WTC11 (cell line): ENCODE measurements around the gene OOSP4A. TPM values are rescaled to one million over a fixed set of nuclear protein-coding genes. Genes with fewer than 3 reads are reported as not detected.

Experiments
- ATAC-seq: fragments of 200-7000 bp; cut with Tn5 transposase; 2 replicates; pipeline ENCODE4 v1.10.0; 2021; ENCODE audit warnings: mild to moderate bottlenecking, moderate library complexity
- CTCF ChIA-PET: fragments of 300-600 bp; sonication (Branson Sonifier 250); formaldehyde crosslinking; loops from one replicate; lab custom pipeline; 2021; ENCODE audit warnings: antibody characterized with exemption; lab: Charles Lee
- POLR2A ChIA-PET: fragments of 350-600 bp; sonication (Branson Sonifier 250); formaldehyde crosslinking; loops from one replicate; lab custom pipeline; 2021; ENCODE audit warnings: antibody characterized with exemption; lab: Charles Lee
- DNase-seq: peaks from one replicate; pipeline ENCODE4 v3.0.0; 2021; ENCODE audit warnings: low spot score
- H3K27ac Mint-ChIP-seq: 2 replicates; pipeline ENCODE4 v1.8.0; 2021; ENCODE audit warnings: mixed read lengths
- H3K27me3 Mint-ChIP-seq: 2 replicates; pipeline ENCODE4 v1.8.0; 2021; ENCODE audit warnings: low read depth, mild to moderate bottlenecking, moderate library complexity, mixed read lengths
- H3K36me3 Mint-ChIP-seq: 2 replicates; pipeline ENCODE4 v1.8.0; 2021; ENCODE audit warnings: mixed read lengths
- H3K4me1 Mint-ChIP-seq: 2 replicates; pipeline ENCODE4 v1.8.0; 2022; ENCODE audit warnings: mixed read lengths
- H3K4me3 Mint-ChIP-seq: 2 replicates; pipeline ENCODE4 v1.8.0; 2021; ENCODE audit warnings: mild to moderate bottlenecking, moderate library complexity, mixed read lengths
- H3K9me3 Mint-ChIP-seq: 2 replicates; pipeline ENCODE4 v1.8.0; 2021; ENCODE audit warnings: mixed read lengths
- AFF4 ChIP-seq: sonication (generic); formaldehyde crosslinking; IDR thresholded peaks from 2 replicates; pipeline ENCODE4 v1.8.1; 2023; ENCODE audit warnings: mild to moderate bottlenecking, missing genetic modification reagents, borderline replicate concordance
- E2F1 ChIP-seq: sonication (generic); formaldehyde crosslinking; IDR thresholded peaks from 2 replicates; pipeline ENCODE4 v1.8.0; 2022; ENCODE audit warnings: mild to moderate bottlenecking, missing genetic modification reagents
- E2F5 ChIP-seq: sonication (generic); formaldehyde crosslinking; IDR thresholded peaks from 2 replicates; pipeline ENCODE4 v1.8.1; 2022; ENCODE audit warnings: mild to moderate bottlenecking, moderate library complexity, missing genetic modification reagents
- ELF4 ChIP-seq: sonication (generic); formaldehyde crosslinking; IDR thresholded peaks from 2 replicates; pipeline ENCODE4 v1.8.1; 2022; ENCODE audit warnings: low read depth, mild to moderate bottlenecking, moderate library complexity, missing genetic modification reagents
- FOXK1 ChIP-seq: sonication (generic); formaldehyde crosslinking; IDR thresholded peaks from 2 replicates; pipeline ENCODE4 v1.8.0; 2022; ENCODE audit warnings: mild to moderate bottlenecking, moderate library complexity, missing genetic modification reagents
- FOXP4 ChIP-seq: sonication (generic); formaldehyde crosslinking; IDR thresholded peaks from 2 replicates; pipeline ENCODE4 v1.8.0; 2022; ENCODE audit warnings: mild to moderate bottlenecking, missing genetic modification reagents
- GABPB1 ChIP-seq: sonication (generic); formaldehyde crosslinking; IDR thresholded peaks from 2 replicates; pipeline ENCODE4 v1.8.1; 2023; ENCODE audit warnings: mild to moderate bottlenecking, missing genetic modification reagents
- HMGA2 ChIP-seq: fragments of 250-450 bp; sonication (Bioruptor Pico); IDR thresholded peaks from 2 replicates; pipeline ENCODE4 v1.4.0; 2021; ENCODE audit warnings: mild to moderate bottlenecking, moderate library complexity
- JAZF1 ChIP-seq: fragments of 250-450 bp; sonication (Bioruptor Pico); IDR thresholded peaks from 2 replicates; pipeline ENCODE4 v1.9.0; 2021; ENCODE audit warnings: moderate library complexity, mild to moderate bottlenecking, inconsistent platforms
- MLX ChIP-seq: sonication (generic); formaldehyde crosslinking; IDR thresholded peaks from 2 replicates; pipeline ENCODE4 v1.8.1; 2023; ENCODE audit warnings: mild to moderate bottlenecking, missing genetic modification reagents, moderate library complexity
- NR1H2 ChIP-seq: sonication (generic); formaldehyde crosslinking; IDR thresholded peaks from 2 replicates; pipeline ENCODE4 v1.9.0; 2021; ENCODE audit warnings: mild to moderate bottlenecking, moderate library complexity, missing genetic modification reagents
- OVOL2 ChIP-seq: fragments of 250-450 bp; sonication (Bioruptor Pico); IDR thresholded peaks from 2 replicates; pipeline ENCODE4 v1.9.0; 2021; ENCODE audit warnings: mild to moderate bottlenecking, borderline replicate concordance
- TCF7 ChIP-seq: sonication (generic); formaldehyde crosslinking; IDR thresholded peaks from 2 replicates; pipeline ENCODE4 v1.8.0; 2022; ENCODE audit warnings: mild to moderate bottlenecking, low read depth, missing genetic modification reagents, moderate library complexity
- TEAD1 ChIP-seq: sonication (generic); formaldehyde crosslinking; IDR thresholded peaks from 2 replicates; pipeline ENCODE4 v1.8.0; 2022; ENCODE audit warnings: mild to moderate bottlenecking, missing genetic modification reagents
- ZNF263 ChIP-seq: sonication (generic); formaldehyde crosslinking; IDR thresholded peaks from 2 replicates; pipeline ENCODE4 v1.8.1; 2022; ENCODE audit warnings: low read depth, mild to moderate bottlenecking, moderate library complexity, missing genetic modification reagents
- ZNF423 ChIP-seq: fragments of 250-450 bp; sonication (Bioruptor Pico); IDR thresholded peaks from 2 replicates; pipeline ENCODE4 v2.1.2; 2022; ENCODE audit warnings: mild to moderate bottlenecking, moderate library complexity
- ZNF512 ChIP-seq: sonication (generic); formaldehyde crosslinking; IDR thresholded peaks from 2 replicates; pipeline ENCODE4 v1.8.1; 2022; ENCODE audit warnings: missing genetic modification reagents, borderline replicate concordance
- ZSCAN18 ChIP-seq: fragments of 250-450 bp; sonication (Bioruptor Pico); IDR thresholded peaks from 2 replicates; pipeline ENCODE4 v2.1.2; 2022; ENCODE audit warnings: mild to moderate bottlenecking, moderate library complexity
- total RNA-seq: library from RNA; stranded (reverse); gene quantifications from 3 replicates; pipeline ENCODE4 v1.2.3, GENCODE V29; 2021

The OOSP4A gene
- total RNA-seq, 1 experiment from 2014 or later = not detected

- no peak for TF ChIP-seq FOXP4 (CRISPR knock-in tag)
- no peak for TF ChIP-seq TCF7 (CRISPR knock-in tag)
- no peak for TF ChIP-seq OVOL2 (CRISPR knock-in tag)
- TF ChIP-seq AFF4 = no peak
Measured at GRCh38 chr11:59957094-59957493, 6.7 kb upstream of the OOSP4A start (continued).

- ATAC-seq (no peak), DNase-seq (no peak)
- H3K27ac Mint-ChIP-seq = no peak overlapping the region; the same call in 1 of the 2 replicates
- H3K9me3 Mint-ChIP-seq = peaks cover 5% of the 10 kb centered on the region; the same call in 1 of the 2 replicates
- no peak for TF ChIP-seq ZNF512
- TF ChIP-seq FOXK1 = no peak
- no peak for TF ChIP-seq JAZF1 (CRISPR knock-in tag)
- no peak for TF ChIP-seq ZNF263 (CRISPR knock-in tag)
- no peak for TF ChIP-seq HMGA2 (CRISPR knock-in tag)
- no peak for TF ChIP-seq ELF4 (CRISPR knock-in tag)
- TF ChIP-seq TEAD1 (CRISPR knock-in tag) = no peak
- no peak for TF ChIP-seq OVOL2 (CRISPR knock-in tag)
- no peak for TF ChIP-seq E2F1 (CRISPR knock-in tag)
- TF ChIP-seq ZNF423 (CRISPR knock-in tag) = no peak
- POLR2A ChIA-PET = interaction anchor here (0.6 kb wide), 1 partner anchor 907 kb away, joined by 4 read pairs; the partner anchor contains the start of gene ZP1
- CTCF ChIA-PET = no interaction called here
- no peak overlapping the region for H3K4me3 Mint-ChIP-seq
- no peaks in the 10 kb centered on the region for H3K27me3 Mint-ChIP-seq
- peaks cover 19% of the 10 kb centered on the region for H3K4me1 Mint-ChIP-seq
- H3K36me3 Mint-ChIP-seq = no peaks in the 10 kb centered on the region
Measured at GRCh38 chr11:59960502-59961381, 3.1 kb upstream of the OOSP4A start.

- ChIA-PET POLR2A (no interaction called here), CTCF (no interaction called here)
- no peaks in the 10 kb centered on the region for H3K27me3 Mint-ChIP-seq
- TF ChIP-seq ZSCAN18 (CRISPR knock-in tag) (no peak), E2F5 (CRISPR knock-in tag) (no peak), NR1H2 (CRISPR knock-in tag) (no peak), GABPB1 (CRISPR knock-in tag) (no peak), MLX (no peak)
Measured at GRCh38 chr11:59962107-59962482, 1.7 kb upstream of the OOSP4A start.

More at GRCh38 chr11:59962107-59962482, 1.7 kb upstream of the OOSP4A start:
- ATAC-seq (no peak), DNase-seq (no peak)
- H3K36me3 Mint-ChIP-seq = no peaks in the 10 kb centered on the region
- peaks cover 5% of the 10 kb centered on the region; the same call in 1 of the 2 replicates for H3K9me3 Mint-ChIP-seq
- H3K27ac Mint-ChIP-seq = no peak overlapping the region
- H3K4me1 Mint-ChIP-seq = peaks cover 19% of the 10 kb centered on the region
- no peak overlapping the region for H3K4me3 Mint-ChIP-seq
